B cell (primary cell): ENCODE data around the gene NPFFR1. TPM values are rescaled to one million over a fixed set of nuclear protein-coding genes. Genes with fewer than 3 reads are reported as not detected.

Experiments
- ATAC-seq: fragments of 200-7000 bp; cut with Tn5 transposase; one replicate; pipeline ENCODE4 v1.10.0; 2021; ENCODE audit warnings: low read depth, mild to moderate bottlenecking, moderate number of reproducible peaks, moderate library complexity
- CTCF ChIA-PET: fragments of 350-600 bp; sonication (Branson Sonifier 250); formaldehyde crosslinking; loops from one replicate; lab custom pipeline; 2021; ENCODE audit warnings: antibody characterized with exemption, inconsistent platforms; lab: Charles Lee
- POLR2A ChIA-PET: fragments of 350-600 bp; sonication (Branson Sonifier 250); formaldehyde crosslinking; loops from one replicate; lab custom pipeline; 2021; ENCODE audit warnings: antibody characterized with exemption; lab: Charles Lee
- DNase-seq: peaks from one replicate; pipeline ENCODE4 v3.0.0; 2013
- H2AFZ ChIP-seq: 2 replicates; pipeline ENCODE4 v1.6.1; 2012; ENCODE audit warnings: mild to moderate bottlenecking, low read depth, low read length; ENCODE audit not compliant: insufficient read depth, poor library complexity, severe bottlenecking
- H3K27ac ChIP-seq, 2 donors: 1 replicate in 1 of 2; 2 replicates in 1 of 2; pipeline ENCODE4 v1.5.1; 2012 to 2013; ENCODE audit warnings: low read length in 2 of 2, mild to moderate bottlenecking in 2 of 2, moderate library complexity in 1 of 2
- H3K27me3 ChIP-seq, 4 experiments: fragments of 200-600 bp in 1 of 4; sonication (generic) in 1 of 4; replicated peaks in 1 of 4; 1 replicate in 2 of 4; 2 replicates in 2 of 4; pipeline versions ENCODE4 v1.6.1 to v1.7.0; 2013 to 2016; ENCODE audit warnings: low read length in 3 of 4, mild to moderate bottlenecking in 2 of 4, mixed read lengths in 1 of 4, moderate library complexity in 1 of 4; ENCODE audit not compliant: insufficient read depth in 4 of 4, control insufficient read depth in 3 of 4; ENCODE audit errors: control extremely low read depth in 1 of 4
- H3K36me3 ChIP-seq, 2 experiments: replicated peaks in 1 of 2; 1 replicate in 1 of 2; 2 replicates in 1 of 2; pipeline versions ENCODE4 v1.6.1 to v1.7.1; 2013; ENCODE audit warnings: low read length in 1 of 2; ENCODE audit not compliant: insufficient read depth in 2 of 2, control insufficient read depth in 1 of 2; ENCODE audit errors: control extremely low read depth in 1 of 2, extremely low read depth in 1 of 2
- H3K4me1 ChIP-seq, 2 donors: fragments of 200-600 bp in 1 of 2; sonication (generic) in 1 of 2; 1 replicate in 1 of 2; 2 replicates in 1 of 2; pipeline versions ENCODE4 v1.5.1 to v1.6.1; 2013 to 2017; ENCODE audit warnings: low read length in 2 of 2; ENCODE audit not compliant: control insufficient read depth in 2 of 2, insufficient read depth in 2 of 2
- H3K4me2 ChIP-seq: replicated peaks from 2 replicates; pipeline ENCODE3; 2012; ENCODE audit warnings: mild to moderate bottlenecking, low read depth, low read length; ENCODE audit not compliant: poor library complexity, severe bottlenecking
- H3K4me3 ChIP-seq, 5 experiments: fragments of 200-600 bp in 1 of 5; sonication (generic) in 1 of 5; 1 replicate in 3 of 5; 2 replicates in 2 of 5; pipeline versions ENCODE4 v1.5.1 to v1.7.0; 2011 to 2016; ENCODE audit warnings: low read length in 4 of 5, mild to moderate bottlenecking in 4 of 5, low read depth in 2 of 5, control low read depth in 1 of 5, moderate library complexity in 1 of 5; ENCODE audit not compliant: insufficient read depth in 1 of 5; ENCODE audit errors: control extremely low read depth in 1 of 5, extremely low read depth in 1 of 5
- H3K79me2 ChIP-seq: fragments of 200-600 bp; sonication (generic); one replicate; pipeline ENCODE4 v1.6.0; 2016; ENCODE audit warnings: low read length; ENCODE audit not compliant: control insufficient read depth, insufficient read depth
- H3K9ac ChIP-seq: fragments of 200-600 bp; sonication (generic); 2 replicates; pipeline ENCODE4 v1.6.1; 2017; ENCODE audit warnings: mild to moderate bottlenecking, low read length, moderate library complexity
- H3K9me3 ChIP-seq, 3 donors: one replicate each; pipeline versions ENCODE4 v1.6.1 to v1.7.1; 2013; ENCODE audit warnings: low read length in 2 of 3; ENCODE audit not compliant: control insufficient read depth in 2 of 3, insufficient read depth in 1 of 3; ENCODE audit errors: control extremely low read depth in 1 of 3
- H4K20me1 ChIP-seq: 2 replicates; pipeline ENCODE4 v1.6.0; 2012; ENCODE audit warnings: mild to moderate bottlenecking, low read length; ENCODE audit not compliant: insufficient read depth, control insufficient read depth, poor library complexity, severe bottlenecking
- H3K27ac Mint-ChIP-seq: one replicate; pipeline ENCODE4 v1.8.0; 2021; ENCODE audit warnings: mixed read lengths
- H3K27me3 Mint-ChIP-seq: one replicate; pipeline ENCODE4 v1.8.0; 2021; ENCODE audit warnings: mixed read lengths
- H3K4me1 Mint-ChIP-seq: one replicate; pipeline ENCODE4 v1.8.0; 2021; ENCODE audit warnings: mixed read lengths
- H3K4me3 Mint-ChIP-seq: one replicate; pipeline ENCODE4 v1.8.0; 2021; ENCODE audit warnings: mixed read lengths
- H3K9me3 Mint-ChIP-seq: one replicate; pipeline ENCODE4 v1.8.0; 2022; ENCODE audit warnings: mixed read lengths; ENCODE audit not compliant: insufficient read depth
- EZH2 ChIP-seq: IDR thresholded peaks from 2 replicates; pipeline ENCODE4 v1.6.1; 2012; ENCODE audit warnings: borderline replicate concordance, low read depth, mild to moderate bottlenecking, moderate library complexity, low read length; ENCODE audit not compliant: insufficient read depth, poor library complexity, severe bottlenecking
- WGBS: methylation state at CpG from one replicate; pipeline ENCODE4 v1.1.5; 2013; ENCODE audit warnings: missing lambda C conversion rate; ENCODE audit not compliant: insufficient coverage; 5-methylcytosine and 5-hydroxymethylcytosine counted together
- intact Hi-C: fragments of 100-400 bp; cut with micrococcal nuclease; formaldehyde crosslinking; loops from one replicate; pipeline ENCODE4 v1.10.0; 2022
- polyA plus RNA-seq: library from polyadenylated mRNA; depleted of rRNA; stranded (reverse); fragments of >200 nt; gene quantifications from 2 replicates; pipeline ENCODE4 v1.2.3, GENCODE V29; 2012
- total RNA-seq, 2 donors: library from RNA; stranded (reverse); fragments of 120-200 nt in 1 of 2; gene quantifications; 1 replicate in 1 of 2; 2 replicates in 1 of 2; pipeline versions ENCODE4 v1.2.3 to v1.2.4, GENCODE V29; 2013 to 2022

NPFFR1 gene
- total and polyA plus RNA-seq, 2 donors (not counting 1 experiment from before 2014, with no cell fraction given), result not detected

GRCh38 chr10:70323697-70324338, 40.0 kb upstream of the NPFFR1 start:
- ChIA-PET CTCF (interaction anchor here (0.8 to 1.5 kb wide), 5 partner anchors 40 to 102 kb away, joined by 3 to 5 read pairs (median 4); no protein-coding TSS in a partner anchor), POLR2A (no interaction called here)
- Mint-ChIP-seq H3K4me3 (no peak overlapping the region), H3K9me3 (no peaks in the 10 kb centered on the region), H3K27ac (no peak overlapping the region), H3K4me1 (peaks cover 36% of the 10 kb centered on the region), H3K27me3 (peaks cover 10% of the 10 kb centered on the region)
- Histone ChIP-seq H3K4me1 (peaks cover 25 to 30% of the 10 kb centered on the region in 2 donors), H3K27me3 (peaks cover 0 to 3% (median 0%) of the 10 kb centered on the region in 4 experiments), H2AFZ (no peak overlapping the region), H3K27ac (no peak overlapping the region), H3K9me3 (no peaks in the 10 kb centered on the region), H3K79me2 (no peaks in the 10 kb centered on the region), H3K4me2 (peak overlapping the region; percentile 49), H3K36me3 (no peaks in the 10 kb centered on the region), H3K4me3 (no peak overlapping the region), H4K20me1 (no peaks in the 10 kb centered on the region), H3K9ac (no peak overlapping the region)
- 61% methylated on average over 17 of the region's 18 CpGs for WGBS
- no peak for TF ChIP-seq EZH2
- intact Hi-C loops, result no loop called here
- no peak for ATAC-seq
- no peak for DNase-seq

DNA sequence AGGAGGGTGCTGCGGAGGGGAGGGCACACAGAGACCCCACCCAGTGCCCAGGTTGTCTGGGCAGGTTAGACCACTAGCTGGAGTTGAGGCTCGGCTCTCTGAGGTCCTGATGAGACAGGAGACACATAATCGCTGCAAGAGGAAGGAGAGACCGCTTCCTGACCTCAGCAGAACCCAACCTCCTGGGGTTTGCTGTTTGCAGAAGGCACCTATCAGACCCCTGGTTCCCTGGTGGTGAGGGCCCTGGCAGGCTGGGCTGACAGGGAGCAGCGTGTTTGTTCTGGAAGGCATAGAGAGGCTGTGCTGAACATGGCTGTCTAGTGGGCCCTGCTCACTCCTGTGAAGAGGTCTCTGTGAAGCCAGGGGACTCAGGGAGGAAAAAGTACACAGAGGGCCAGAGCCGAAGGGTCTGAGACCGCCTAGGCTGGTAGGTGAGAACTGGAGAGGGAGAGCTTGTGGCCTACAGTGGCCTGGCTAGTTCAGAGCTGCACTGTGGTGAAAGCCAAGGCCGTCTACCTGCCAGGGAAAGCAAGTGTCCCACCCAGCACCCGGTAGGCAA, 39.4 kb upstream of the NPFFR1 start:
- ATAC-seq (no peak), DNase-seq (peak; percentile 36)
- Histone ChIP-seq H3K4me1 (peaks cover 25 to 31% of the 10 kb centered on the region in 2 donors), H3K27ac (no peak overlapping the region), H3K79me2 (no peaks in the 10 kb centered on the region), H3K4me2 (peak overlapping the region; percentile 32), H3K27me3 (peaks cover 0 to 3% (median 0%) of the 10 kb centered on the region in 4 experiments), H3K36me3 (no peaks in the 10 kb centered on the region), H4K20me1 (no peaks in the 10 kb centered on the region), H2AFZ (peak overlapping the region; percentile 33), H3K9ac (no peak overlapping the region), H3K9me3 (no peaks in the 10 kb centered on the region), H3K4me3 (no peak overlapping the region)
- peaks cover 36% of the 10 kb centered on the region for H3K4me1 Mint-ChIP-seq
- H3K4me3 Mint-ChIP-seq, result peak overlapping the region; percentile 33
- no peaks in the 10 kb centered on the region for H3K9me3 Mint-ChIP-seq
- H3K27me3 Mint-ChIP-seq, result peaks cover 8% of the 10 kb centered on the region
- POLR2A ChIA-PET, result no interaction called here
- H3K27ac Mint-ChIP-seq, result peak overlapping the region; percentile 50
- WGBS, result 68% methylated on average over 7 of the region's 9 CpGs
- CTCF ChIA-PET, result interaction anchor here (0.8 to 1.3 kb wide), 2 partner anchors 41 to 102 kb away, joined by 3 to 5 read pairs; no protein-coding TSS in a partner anchor
- TF ChIP-seq EZH2, result no peak
- intact Hi-C loops, result no loop called here
